Naive thymus-derived CD8-positive, alpha-beta T cell (primary cell): Measurements from ENCODE around the gene CFB. TPM values are rescaled to one million over a fixed set of nuclear protein-coding genes. Genes with fewer than 3 reads are reported as not detected.
"Not testable (repeated sequence)": the region's sequence is repeated elsewhere in the genome, so short reads cannot be mapped to it uniquely, and the experiment has no call there.

ENCODE experiments used
- ATAC-seq, 2 donors: fragments of 150-1000 bp; cut with Tn5 transposase in 1 of 2; sonication (Bioruptor Pico), chemical (Tn5 transposase) in 1 of 2; 1 replicate in 1 of 2; 2 replicates in 1 of 2; pipeline ENCODE4 v1.10.0; 2021; ENCODE audit warnings: mild to moderate bottlenecking in 2 of 2, moderate library complexity in 2 of 2
- POLR2A ChIA-PET: fragments of 350-600 bp; sonication (Branson Sonifier 250); formaldehyde crosslinking; loops from one replicate; lab custom pipeline; 2021; ENCODE audit warnings: antibody characterized with exemption; lab: Charles Lee
- DNase-seq, 10 donors: peaks; one replicate each; pipeline versions ENCODE4 v3.0.0 to v3.0.0-alpha.2; 2020 to 2022
- H3K27ac Mint-ChIP-seq, 10 donors: one replicate each; pipeline ENCODE4 v1.8.0; 2020 to 2022; ENCODE audit warnings: mild to moderate bottlenecking in 10 of 10, mixed read lengths in 10 of 10, moderate library complexity in 4 of 10, inconsistent platforms in 1 of 10
- H3K27me3 Mint-ChIP-seq, 5 donors: one replicate each; pipeline ENCODE4 v1.8.0; 2021 to 2022; ENCODE audit warnings: mixed read lengths in 5 of 5
- H3K36me3 Mint-ChIP-seq, 3 donors: one replicate each; pipeline ENCODE4 v1.8.0; 2020 to 2022; ENCODE audit warnings: mixed read lengths in 3 of 3, mild to moderate bottlenecking in 2 of 3, inconsistent platforms in 1 of 3
- H3K4me1 Mint-ChIP-seq, 4 donors: one replicate each; pipeline ENCODE4 v1.8.0; 2021 to 2022; ENCODE audit warnings: mixed read lengths in 4 of 4
- H3K4me3 Mint-ChIP-seq, 10 donors: one replicate each; pipeline ENCODE4 v1.8.0; 2020 to 2022; ENCODE audit warnings: mild to moderate bottlenecking in 10 of 10, mixed read lengths in 10 of 10, moderate library complexity in 6 of 10, inconsistent platforms in 1 of 10
- H3K9me3 Mint-ChIP-seq, 9 donors: one replicate each; pipeline ENCODE4 v1.8.0; 2020 to 2022; ENCODE audit warnings: mixed read lengths in 9 of 9, mild to moderate bottlenecking in 3 of 9, inconsistent platforms in 1 of 9, moderate library complexity in 1 of 9
- polyA plus RNA-seq, 3 donors: library from polyadenylated mRNA; unstranded; fragments of 300-500 nt; fragmentation: Illumina TruSeq; gene quantifications; one replicate each; pipeline ENCODE4 v1.2.3, GENCODE V29; 2021
- total RNA-seq, 8 experiments: library from RNA in 2 of 8; stranded (reverse) in 2 of 8; gene quantifications; one replicate each; pipeline ENCODE4 v1.2.3 and lab custom pipeline; 2021 to 2026

Gene CFB
- total and polyA plus RNA-seq, 5 experiments from 2014 or later, result 0.22 to 1.4 (median 0.81) TPM; not detected in 1

DNA sequence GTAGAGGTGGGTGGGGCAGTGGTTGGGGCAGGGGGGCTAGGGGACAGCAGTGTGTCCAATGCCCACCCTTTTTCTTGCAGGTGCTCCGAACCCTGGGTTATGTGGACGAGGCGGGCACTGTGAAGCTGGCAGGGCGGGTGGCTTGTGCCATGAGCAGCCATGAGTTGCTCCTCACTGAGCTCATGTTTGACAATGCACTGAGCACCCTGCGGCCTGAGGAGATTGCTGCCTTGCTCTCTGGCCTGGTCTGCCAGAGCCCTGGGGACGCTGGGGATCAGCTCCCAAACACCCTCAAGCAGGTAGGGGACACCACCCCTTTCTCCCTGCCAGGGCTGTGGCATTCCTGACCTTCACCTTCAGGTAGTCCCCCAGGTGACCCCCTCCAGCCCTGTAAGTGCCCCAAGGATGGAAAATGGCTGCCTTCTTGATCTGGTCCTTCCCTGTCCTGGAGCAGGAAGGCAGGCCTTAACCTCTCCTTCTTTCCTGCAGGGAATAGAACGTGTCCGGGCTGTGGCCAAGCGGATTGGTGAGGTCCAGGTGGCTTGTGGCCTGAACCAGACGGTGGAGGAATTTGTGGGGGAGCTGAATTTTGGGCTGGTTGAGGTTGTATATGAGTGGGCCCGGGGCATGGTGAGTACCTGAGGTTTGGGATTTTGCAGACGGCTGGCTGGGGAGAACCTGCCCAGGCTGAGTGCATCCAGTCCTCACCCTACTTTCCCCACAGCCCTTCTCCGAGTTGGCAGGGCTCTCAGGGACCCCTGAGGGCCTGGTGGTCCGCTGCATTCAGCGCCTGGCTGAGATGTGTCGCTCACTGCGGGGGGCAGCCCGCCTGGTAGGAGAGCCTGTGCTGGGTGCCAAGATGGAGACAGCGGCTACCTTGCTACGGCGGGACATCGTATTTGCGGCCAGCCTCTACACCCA, 23.2 kb downstream of the CFB start:
- peak overlapping the region in 4 of 10 donors; percentile 68 to 98 (median 95) for H3K4me3 Mint-ChIP-seq
- no peaks in the 10 kb centered on the region for H3K9me3 Mint-ChIP-seq
- POLR2A ChIA-PET, result interaction anchor here (1.0 to 5.6 kb wide), 3 partner anchors 9 to 159 kb away, joined by 3 to 119 read pairs (median 3); partner anchors contain the start of genes ATF6B, NELFE and SKIC2
- peaks cover 0 to 58% (median 6%) of the 10 kb centered on the region in 3 donors for H3K36me3 Mint-ChIP-seq
- peak overlapping the region in 9 of 10 donors; percentile 28 to 100 (median 100) for H3K27ac Mint-ChIP-seq
- H3K4me1 Mint-ChIP-seq, result peaks cover 33 to 46% (median 40%) of the 10 kb centered on the region in 4 donors
- DNase-seq (no peak), ATAC-seq (no peak)
- H3K27me3 Mint-ChIP-seq, result peaks cover 0 to 4% (median 0%) of the 10 kb centered on the region in 5 donors

GRCh38 chr6:31969712-31970603, 24.1 kb downstream of the CFB start:
- POLR2A ChIA-PET, result interaction anchor here (0.6 to 5.6 kb wide), 5 partner anchors 10 to 1617 kb away, joined by 3 to 119 read pairs (median 3); partner anchors contain the start of genes ATF6B, NELFE and SKIC2
- Mint-ChIP-seq H3K9me3 (no peaks in the 10 kb centered on the region), H3K27me3 (peaks cover 0 to 4% (median 0%) of the 10 kb centered on the region in 5 donors), H3K4me1 (peaks cover 33 to 46% (median 44%) of the 10 kb centered on the region in 4 donors), H3K27ac (peak overlapping the region; percentile 43 to 100 (median 100)), H3K4me3 (peak overlapping the region; percentile 68 to 99 (median 98)), H3K36me3 (peaks cover 0 to 50% (median 2%) of the 10 kb centered on the region in 3 donors)
- DNase-seq (peak in 1 of 10 donors; percentile 0), ATAC-seq (no peak)

- DNase-seq (no peak), ATAC-seq (no peak)
- peaks cover 0 to 42% (median 2%) of the 10 kb centered on the region in 3 donors for H3K36me3 Mint-ChIP-seq
Observed at GRCh38 chr6:31970604-31971271, 24.8 kb downstream of the CFB start.

DNA sequence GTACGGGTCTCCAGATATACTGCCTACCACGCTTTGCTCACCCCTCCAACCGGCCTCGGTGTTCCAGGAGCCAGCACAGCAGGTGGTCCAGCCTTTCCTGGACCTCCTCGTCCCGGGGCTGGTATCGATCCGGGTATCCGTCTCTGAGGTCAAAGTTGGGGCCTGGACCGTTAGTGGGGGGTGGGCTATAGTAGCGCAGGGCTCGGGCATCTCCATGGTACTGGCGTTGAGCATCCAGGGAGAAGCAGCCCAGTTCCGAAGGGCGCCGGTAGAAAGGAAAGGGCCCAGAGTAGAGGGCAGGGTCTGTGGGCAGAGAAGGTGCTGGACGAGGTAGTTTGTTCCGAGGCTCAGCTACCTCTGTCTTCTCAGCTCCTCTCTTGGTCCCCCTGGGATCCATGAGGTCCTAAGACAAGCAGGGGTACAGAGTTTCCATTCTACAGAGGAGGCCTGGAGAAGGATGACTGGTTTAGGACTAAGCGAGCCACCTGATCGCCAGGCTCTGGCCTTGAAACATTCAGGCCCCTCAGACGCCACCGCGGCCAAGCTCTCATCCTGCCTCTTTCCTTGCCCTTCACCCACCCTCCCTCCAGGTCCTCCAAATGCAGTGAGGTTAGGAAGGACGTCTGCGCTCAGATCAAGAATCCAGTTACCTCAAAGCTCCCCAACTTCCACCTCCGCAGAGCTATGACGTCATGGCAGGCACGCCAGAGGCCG, 25.5 kb downstream of the CFB start:
- H3K36me3 Mint-ChIP-seq, result peaks cover 0 to 35% (median 0%) of the 10 kb centered on the region in 3 donors

More at GRCh38 chr6:31970604-31971271, 24.8 kb downstream of the CFB start:
- peak overlapping the region; percentile 94 to 99 (median 98) for H3K4me3 Mint-ChIP-seq
- peaks cover 31 to 46% (median 45%) of the 10 kb centered on the region in 4 donors for H3K4me1 Mint-ChIP-seq
- H3K27ac Mint-ChIP-seq, result peak overlapping the region; percentile 43 to 100 (median 100)
- POLR2A ChIA-PET, result interaction anchor here (0.7 to 5.6 kb wide), 7 partner anchors 11 to 875 kb away, joined by 3 to 119 read pairs (median 5); partner anchors contain the start of genes ATF6B, NELFE, SKIC2 and ZBTB12
- peaks cover 0 to 4% (median 0%) of the 10 kb centered on the region in 5 donors for H3K27me3 Mint-ChIP-seq
- no peaks in the 10 kb centered on the region for H3K9me3 Mint-ChIP-seq

DNA sequence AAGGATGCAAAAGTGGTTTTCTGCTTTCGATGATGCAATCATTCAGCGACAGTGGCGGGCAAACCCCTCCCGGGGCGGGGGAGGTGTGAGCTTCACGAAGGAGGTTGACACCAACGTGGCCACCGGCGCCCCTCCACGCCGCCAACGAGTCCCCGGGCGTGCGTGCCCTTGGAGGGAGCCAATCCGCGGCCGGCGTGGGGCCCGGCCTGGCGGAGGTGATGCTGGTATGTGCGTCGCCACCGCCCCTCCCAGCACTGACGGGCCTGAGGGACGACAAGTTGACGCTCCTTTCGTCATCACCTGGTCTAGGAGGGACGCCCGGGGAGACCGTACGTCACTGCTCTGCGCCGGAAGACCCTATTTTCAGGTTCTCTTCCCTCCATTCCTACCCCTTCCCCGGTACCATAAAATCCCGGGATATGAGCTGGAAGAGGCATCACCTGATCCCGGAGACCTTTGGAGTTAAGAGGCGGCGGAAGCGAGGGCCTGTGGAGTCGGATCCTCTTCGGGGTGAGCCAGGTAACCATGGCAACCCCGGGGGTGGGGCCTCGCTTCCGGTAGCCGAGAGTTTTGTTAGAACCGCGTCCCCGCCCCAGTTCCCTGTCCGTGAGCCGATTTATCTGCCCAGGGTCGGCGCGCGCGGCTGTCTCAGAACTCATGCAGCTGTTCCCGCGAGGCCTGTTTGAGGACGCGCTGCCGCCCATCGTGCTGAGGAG, 26.3 kb downstream of the CFB start, which contains the start of gene DXO:
DXO (minus strand) TSS at position 146 of the 716 bp plus-strand sequence. CDS start 463 bp downstream, outside the sequence.
- DNase-seq, result peak; percentile 89 to 100 (median 99)
- H3K27ac Mint-ChIP-seq, result peak within 1 kb of the TSS; percentile 97 to 100 (median 100)
- POLR2A ChIA-PET, result interaction anchor here (0.5 to 5.6 kb wide), 17 partner anchors 12 to 873 kb away, joined by 3 to 119 read pairs (median 4); partner anchors contain the start of genes ABHD16A, BAG6, DDAH2 and DDX39B
- H3K27me3 Mint-ChIP-seq, result peaks cover 0 to 4% (median 0%) of the 10 kb centered on the region in 5 donors
- peaks cover 0 to 31% (median 0%) of the 10 kb centered on the region in 3 donors for H3K36me3 Mint-ChIP-seq
- peak; percentile 87 to 90 for ATAC-seq
- no peaks in the 10 kb centered on the region for H3K9me3 Mint-ChIP-seq
- H3K4me1 Mint-ChIP-seq, result peaks cover 29 to 46% (median 42%) of the 10 kb centered on the region in 4 donors
- H3K4me3 Mint-ChIP-seq, result peak within 1 kb of the TSS; percentile 94 to 99 (median 98)

More for the DNA sequence above, 25.5 kb downstream of the CFB start:
- POLR2A ChIA-PET, result interaction anchor here (0.5 to 5.6 kb wide), 16 partner anchors 11 to 874 kb away, joined by 3 to 119 read pairs (median 4); partner anchors contain the start of genes ABHD16A, BAG6, DDAH2 and DDX39B
- ATAC-seq (peak in 1 of 2 donors; percentile 65), DNase-seq (peak in 1 of 10 donors; percentile 0)
- Mint-ChIP-seq H3K27ac (peak overlapping the region; percentile 97 to 100 (median 100)), H3K4me3 (peak overlapping the region; percentile 94 to 99 (median 98)), H3K27me3 (peaks cover 0 to 4% (median 0%) of the 10 kb centered on the region in 5 donors), H3K4me1 (peaks cover 31 to 46% (median 45%) of the 10 kb centered on the region in 4 donors), H3K9me3 (no peaks in the 10 kb centered on the region)

DNA sequence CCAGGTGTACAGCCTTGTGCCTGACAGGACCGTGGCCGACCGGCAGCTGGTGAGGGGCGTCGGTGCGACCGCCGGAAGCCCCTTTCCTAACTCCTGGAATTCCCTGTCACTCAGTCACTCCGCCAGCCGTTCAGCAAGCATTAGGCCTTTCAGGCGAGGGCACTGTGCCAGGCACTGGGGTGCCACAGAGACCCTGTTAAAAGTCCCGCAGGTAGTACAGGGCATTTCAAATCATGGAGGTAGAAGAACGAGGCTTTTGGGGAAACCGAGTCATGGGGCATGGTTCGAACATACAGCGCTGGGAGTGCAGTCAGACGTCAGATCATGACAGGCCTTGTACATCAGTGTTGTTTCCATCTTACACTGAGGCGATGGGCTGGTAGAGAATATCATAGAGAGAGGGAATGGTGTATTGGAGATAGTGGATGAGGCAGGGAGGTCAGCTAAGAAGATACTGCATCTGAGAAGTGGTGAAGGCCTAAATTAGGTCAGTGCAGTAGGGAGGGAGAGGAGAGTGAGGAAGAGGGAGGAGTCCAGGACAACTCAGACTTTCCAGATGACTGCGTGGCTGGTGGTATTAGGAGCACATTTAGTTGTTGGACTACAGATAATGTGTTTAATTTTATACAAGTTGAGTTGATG, 26.9 kb downstream of the CFB start:
- DNase-seq, result peak in 1 of 10 donors; percentile 16
- H3K27me3 Mint-ChIP-seq, result peaks cover 0 to 4% (median 0%) of the 10 kb centered on the region in 5 donors

DNA sequence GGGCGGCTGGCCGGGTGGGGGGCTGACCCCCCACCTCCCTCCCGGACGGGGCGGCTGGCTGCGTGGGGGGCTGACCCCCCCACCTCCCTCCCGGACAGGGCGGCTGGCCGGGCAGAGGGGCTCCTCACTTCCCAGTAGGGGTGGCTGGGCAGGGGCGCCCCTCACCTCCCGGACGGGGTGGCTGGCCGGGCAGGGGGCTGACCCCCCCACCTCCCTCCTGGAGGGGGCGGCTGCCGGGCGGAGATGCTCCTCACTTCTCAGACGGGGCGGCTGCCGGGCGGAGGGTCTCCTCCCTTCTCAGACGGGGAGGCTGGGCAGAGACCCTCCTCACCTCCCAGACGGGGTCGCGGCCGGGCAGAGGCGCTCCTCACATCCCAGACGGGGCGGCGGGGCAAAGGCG, 30.2 kb downstream of the CFB start:
- POLR2A ChIA-PET, H3K4me3 Mint-ChIP-seq, H3K9me3 Mint-ChIP-seq, ATAC-seq, H3K27me3 Mint-ChIP-seq, H3K27ac Mint-ChIP-seq: not testable (repeated sequence)
- DNase-seq, result peak in 2 of 10 donors; percentile 15 to 55
- Mint-ChIP-seq H3K4me1 (peaks cover 25 to 50% (median 32%) of the 10 kb centered on the region in 4 donors), H3K36me3 (peaks cover 0 to 10% (median 0%) of the 10 kb centered on the region in 3 donors)

More for the DNA sequence above, 26.9 kb downstream of the CFB start:
- Mint-ChIP-seq H3K36me3 (peaks cover 0 to 24% (median 0%) of the 10 kb centered on the region in 3 donors), H3K4me3 (peak overlapping the region; percentile 94 to 99 (median 98)), H3K4me1 (peaks cover 24 to 47% (median 39%) of the 10 kb centered on the region in 4 donors), H3K9me3 (no peaks in the 10 kb centered on the region), H3K27ac (peak overlapping the region; percentile 97 to 100 (median 100))
- POLR2A ChIA-PET, result interaction anchor here (0.9 to 5.6 kb wide), 10 partner anchors 13 to 431 kb away, joined by 3 to 119 read pairs (median 6); partner anchors contain the start of genes ABHD16A, BAG6, DDAH2 and DDX39B
- ATAC-seq, result no peak

DNA sequence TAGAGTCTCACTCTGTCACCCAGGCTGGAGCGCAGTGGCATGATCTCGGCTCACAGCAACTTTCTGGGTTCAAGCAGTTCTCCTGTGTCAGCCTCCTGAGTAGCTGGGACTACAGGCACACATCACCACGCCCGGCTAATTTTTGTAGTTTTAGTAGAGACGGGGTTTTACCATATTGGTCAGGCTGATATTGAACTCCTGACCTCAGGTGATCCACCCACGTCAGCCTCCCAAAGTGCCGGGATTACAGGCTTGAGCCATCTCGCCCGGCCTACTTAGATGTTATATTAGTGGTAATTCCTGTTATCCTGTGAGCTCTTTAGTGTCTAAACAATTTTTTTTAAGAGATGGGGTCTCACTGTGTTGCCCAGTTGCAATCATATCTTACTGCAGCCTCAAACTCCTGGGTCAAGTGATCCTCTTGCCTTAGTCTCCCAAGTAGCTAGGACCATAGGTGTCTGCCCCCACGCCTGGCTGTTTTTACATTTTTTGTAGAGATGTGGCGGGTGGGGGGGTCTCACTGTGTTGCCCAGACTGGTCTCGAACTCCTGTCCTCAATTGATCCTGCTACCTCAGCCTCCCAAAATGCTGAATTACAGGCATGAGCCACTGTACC, 32.0 kb downstream of the CFB start:
- no peaks in the 10 kb centered on the region for H3K9me3 Mint-ChIP-seq
- H3K4me1 Mint-ChIP-seq, result peaks cover 14 to 35% (median 23%) of the 10 kb centered on the region in 4 donors
- no peak for ATAC-seq
- POLR2A ChIA-PET, result interaction anchor here (0.7 kb wide), 1 partner anchor 130 kb away, joined by 3 read pairs; no protein-coding TSS in a partner anchor
- H3K27ac Mint-ChIP-seq, result peak overlapping the region in 4 of 10 donors; percentile 17 to 70 (median 45)
- peaks cover 0 to 8% (median 0%) of the 10 kb centered on the region in 3 donors for H3K36me3 Mint-ChIP-seq
- H3K27me3 Mint-ChIP-seq, result no peaks in the 10 kb centered on the region
- DNase-seq, result peak in 1 of 10 donors; percentile 19
- H3K4me3 Mint-ChIP-seq, result no peak overlapping the region

- H3K27ac Mint-ChIP-seq, result peak overlapping the region; percentile 32 to 95 (median 87)
- no peak for ATAC-seq
- POLR2A ChIA-PET, result no interaction called here
- peak overlapping the region in 6 of 10 donors; percentile 3 to 69 (median 47) for H3K4me3 Mint-ChIP-seq
- H3K9me3 Mint-ChIP-seq, result no peaks in the 10 kb centered on the region
- DNase-seq, result peak in 2 of 10 donors; percentile 12 to 31
- peaks cover 5 to 27% (median 16%) of the 10 kb centered on the region in 4 donors for H3K4me1 Mint-ChIP-seq
- peaks cover 0 to 8% (median 0%) of the 10 kb centered on the region in 3 donors for H3K36me3 Mint-ChIP-seq
- no peaks in the 10 kb centered on the region for H3K27me3 Mint-ChIP-seq
Observed at GRCh38 chr6:31978831-31979230, 32.9 kb downstream of the CFB start.
